Measurements from ENCODE around the gene AIF1.

GRCh38 chr6:31579119-31579505 is 35.9 kb upstream of the AIF1 start:
- TF ChIP-seq EZH2phosphoT487 (IDR thresholded peaks at IDR 0.05; ENCODE audit: low read length) = no peak
- no peak for TF ChIP-seq CTCF (IDR thresholded peaks at IDR 0.05; ENCODE audit: low read length)

All from MM.1S (cell line).